GM19455 (cell line): ENCODE measurements around the gene PKD2L1.
"Not testable (repeated sequence)": the region's sequence is repeated elsewhere in the genome, so short reads cannot be mapped to it uniquely, and the experiment has no call there.

Source experiments
- ATAC-seq: cut with Tn5 transposase; IDR thresholded peaks from one replicate; pipeline ENCODE4 v1.9.1; 2021; ENCODE audit not compliant: unreplicated experiment

The PKD2L1 gene

GRCh38 chr10:100330079-100330478 is at the start of gene PKD2L1:
Gene PKD2L1, minus strand, starts transcription at chr10:100330228. Its CDS starts 125 bp downstream, at chr10:100330103.
- ATAC-seq: no peak

DNA sequence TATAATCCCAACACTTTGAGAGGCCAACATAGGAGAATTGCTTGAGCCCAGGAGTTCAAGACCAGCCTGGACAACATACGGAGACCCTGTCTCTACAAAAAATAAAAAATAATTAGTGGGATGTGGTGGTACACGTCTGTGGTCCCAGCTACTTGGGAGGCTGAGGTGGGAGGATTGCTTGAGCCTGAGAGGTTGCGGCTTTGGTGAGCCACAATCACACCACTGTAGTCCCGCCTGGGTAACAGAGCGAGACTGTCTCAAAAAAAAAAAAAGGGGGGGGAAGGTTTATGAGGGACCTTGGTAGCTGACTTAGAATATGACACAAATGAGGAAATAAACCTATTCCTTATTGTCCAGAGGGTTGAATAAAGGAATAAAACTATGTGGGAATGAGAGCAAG is 47.8 kb upstream of the PKD2L1 start:
- ATAC-seq: no peak

GRCh38 chr10:100376656-100377055 is 46.6 kb upstream of the PKD2L1 start:
- ATAC-seq: not testable (repeated sequence)

- ATAC-seq: not testable (repeated sequence)
Measured at GRCh38 chr10:100374677-100375353, 44.8 kb upstream of the PKD2L1 start.

DNA sequence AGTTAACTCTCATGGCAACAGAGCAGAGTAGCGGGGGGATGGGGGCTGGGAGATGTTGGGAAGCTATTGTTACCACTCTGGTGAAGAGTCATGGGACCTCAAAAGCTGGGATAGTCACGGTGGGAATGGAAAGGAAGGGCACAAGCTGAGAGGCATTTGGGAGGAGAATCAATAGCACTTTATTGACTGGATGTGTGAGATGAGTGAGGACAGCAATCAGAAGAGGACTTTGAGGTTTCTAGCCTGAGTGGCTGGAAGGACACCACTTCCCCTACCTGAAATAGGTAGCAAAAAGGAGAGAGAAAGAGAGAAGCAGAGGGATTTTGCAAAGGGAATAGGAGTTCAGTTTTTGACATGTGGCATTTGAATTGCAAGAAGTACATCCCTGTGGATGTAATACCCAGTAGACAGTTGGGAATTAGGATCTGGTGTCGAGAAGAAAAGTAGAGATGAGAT is 44.2 kb upstream of the PKD2L1 start:
- ATAC-seq: no peak

DNA sequence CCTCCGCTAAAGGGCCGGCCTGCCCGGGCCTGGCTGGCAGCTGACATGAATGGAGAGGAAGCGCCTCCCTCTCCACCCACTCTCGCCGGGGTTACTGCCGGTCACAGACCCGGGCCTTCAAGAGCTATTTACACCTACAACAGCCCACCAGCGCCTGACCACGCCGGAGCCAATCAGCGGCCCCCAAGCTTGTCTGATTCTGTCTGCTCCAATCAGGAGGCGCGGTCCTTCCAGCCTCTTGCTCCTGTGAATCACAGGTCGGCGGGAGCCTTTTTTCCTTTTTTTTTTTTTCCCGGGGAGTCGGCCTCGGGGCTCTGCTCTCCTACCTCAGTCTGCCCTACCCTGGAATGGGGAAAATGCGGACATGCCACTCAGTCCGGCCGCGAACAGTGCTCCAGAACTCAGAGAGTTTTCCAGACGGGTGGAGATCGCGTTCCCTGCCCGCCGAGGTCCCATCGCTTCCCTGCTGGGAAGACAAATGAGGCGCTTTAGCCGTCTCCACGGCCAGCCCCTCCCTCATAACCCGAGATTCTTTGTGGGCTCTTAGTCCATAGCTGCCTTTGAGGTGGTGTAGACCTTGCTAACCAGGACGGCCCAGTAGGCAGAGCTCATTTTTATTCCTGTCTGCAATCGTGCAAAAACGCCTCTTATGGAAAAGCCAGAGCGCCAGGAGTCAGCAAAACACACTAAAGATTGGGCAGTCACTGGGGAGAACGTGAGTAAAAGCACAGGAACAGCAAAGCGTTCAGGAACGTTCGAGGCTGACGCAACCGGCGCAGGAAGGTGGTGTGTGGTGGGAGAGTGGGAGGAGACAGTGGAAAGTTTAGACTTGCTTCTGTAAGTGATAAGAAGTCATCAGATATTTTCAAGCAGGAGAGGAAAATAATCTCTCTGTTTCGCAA is 43.5 kb upstream of the PKD2L1 start:
- peak; percentile 95 for ATAC-seq

- ATAC-seq: no peak
Measured at GRCh38 chr10:100372415-100373297, 42.6 kb upstream of the PKD2L1 start.

GRCh38 chr10:100371482-100372027 is 41.5 kb upstream of the PKD2L1 start:
- ATAC-seq: no peak

GRCh38 chr10:100370714-100371481 is 40.9 kb upstream of the PKD2L1 start:
- ATAC-seq: no peak

DNA sequence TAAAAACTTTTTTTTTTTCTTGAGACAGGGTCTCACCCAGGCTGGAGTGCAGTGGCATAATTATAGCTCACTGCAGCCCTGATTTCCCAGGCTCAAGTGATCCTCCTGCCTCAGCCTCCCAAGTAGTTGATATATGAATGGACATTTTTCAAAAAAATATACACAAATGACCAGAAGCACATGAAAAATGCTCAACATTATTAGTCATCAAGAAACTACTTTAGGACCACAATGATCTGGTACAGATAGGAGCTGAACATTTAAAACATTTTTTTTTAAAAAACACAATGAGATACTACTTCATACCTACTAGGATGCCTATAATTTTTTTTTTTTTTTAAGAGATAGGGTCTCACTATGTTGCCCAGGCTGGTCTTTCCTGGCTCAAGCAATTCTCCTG is 38.7 kb upstream of the PKD2L1 start:
- no peak for ATAC-seq

DNA sequence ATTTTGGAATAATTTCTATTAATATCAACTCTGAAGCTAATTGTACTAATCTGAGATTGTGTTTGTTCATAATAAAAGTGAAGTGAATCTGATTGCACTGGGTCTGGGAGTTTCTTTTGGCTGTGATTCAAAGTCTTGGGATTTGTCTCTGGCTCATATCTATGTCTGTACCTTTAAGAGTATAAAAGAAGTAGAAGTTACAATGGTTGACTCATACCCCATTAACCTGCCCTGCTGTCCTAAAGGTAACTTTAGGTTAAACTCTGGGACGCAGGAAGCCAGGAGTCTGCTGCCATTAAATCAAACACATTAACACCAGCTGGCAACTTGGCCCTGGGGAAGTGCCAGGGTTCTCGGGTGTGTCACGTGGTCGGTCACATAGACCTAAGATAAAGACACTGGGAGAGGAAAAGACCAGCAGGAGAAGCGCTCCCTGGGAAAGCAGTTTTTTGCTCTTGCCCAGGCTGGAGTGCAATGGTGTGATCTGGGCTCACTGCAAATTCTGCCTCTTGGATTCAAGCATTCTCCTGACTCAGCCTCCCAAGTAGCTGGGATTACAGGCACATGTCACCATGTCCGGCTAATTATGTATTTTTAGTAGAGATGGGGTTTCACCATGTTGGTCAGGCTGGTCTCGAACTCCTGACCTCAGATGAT is 34.8 kb upstream of the PKD2L1 start:
- ATAC-seq: no peak

GRCh38 chr10:100364175-100364574 is 34.1 kb upstream of the PKD2L1 start:
- no peak for ATAC-seq

DNA sequence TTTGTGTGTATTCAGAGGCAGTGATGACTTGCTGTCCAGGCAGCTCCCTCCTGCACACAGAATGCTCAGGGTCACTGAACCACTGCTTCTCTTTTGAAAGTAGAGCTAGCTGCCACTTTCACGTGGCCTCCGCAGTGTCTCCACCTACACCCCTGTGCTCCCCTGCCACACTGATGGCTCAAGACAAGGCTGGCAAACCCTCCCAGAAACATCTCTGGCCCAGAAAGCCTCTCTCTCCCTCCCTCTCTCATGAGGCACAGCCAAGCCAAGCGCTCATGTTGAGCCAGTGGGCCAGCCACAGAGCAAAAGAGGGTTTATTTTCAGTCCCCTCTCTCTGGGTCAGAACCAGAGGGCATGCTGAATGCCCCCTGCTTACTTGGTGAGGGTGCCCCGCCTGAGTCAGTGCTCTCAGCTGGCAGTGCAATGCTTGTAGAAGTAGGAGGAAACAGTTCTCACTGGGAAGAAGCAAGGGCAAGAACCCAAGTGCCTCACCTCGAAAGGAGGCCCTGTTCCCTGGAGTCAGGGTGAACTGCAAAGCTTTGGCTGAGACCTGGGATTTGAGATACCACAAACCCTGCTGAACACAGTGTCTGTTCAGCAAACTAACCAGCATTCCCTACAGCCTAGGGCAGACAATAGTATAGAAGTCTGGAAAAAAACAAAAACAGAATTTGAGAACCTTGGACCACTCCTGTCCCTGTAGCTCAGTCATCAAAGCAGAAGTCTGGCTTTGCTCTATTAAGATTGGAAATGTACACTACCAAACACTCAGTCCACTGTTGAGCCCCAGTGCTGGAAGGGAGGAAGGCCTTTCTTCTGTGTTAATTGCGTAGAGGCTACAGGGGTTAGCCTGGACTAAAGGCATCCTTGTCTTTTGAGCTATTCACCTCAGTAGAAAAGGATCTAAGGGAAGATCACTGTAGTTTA is 32.8 kb upstream of the PKD2L1 start:
- ATAC-seq: no peak

GRCh38 chr10:100360234-100360633 is 30.2 kb upstream of the PKD2L1 start:
- ATAC-seq: no peak

- no peak for ATAC-seq
Measured at GRCh38 chr10:100359529-100360150, 29.6 kb upstream of the PKD2L1 start.

- no peak for ATAC-seq
Measured at GRCh38 chr10:100359030-100359432, 29.0 kb upstream of the PKD2L1 start.

DNA sequence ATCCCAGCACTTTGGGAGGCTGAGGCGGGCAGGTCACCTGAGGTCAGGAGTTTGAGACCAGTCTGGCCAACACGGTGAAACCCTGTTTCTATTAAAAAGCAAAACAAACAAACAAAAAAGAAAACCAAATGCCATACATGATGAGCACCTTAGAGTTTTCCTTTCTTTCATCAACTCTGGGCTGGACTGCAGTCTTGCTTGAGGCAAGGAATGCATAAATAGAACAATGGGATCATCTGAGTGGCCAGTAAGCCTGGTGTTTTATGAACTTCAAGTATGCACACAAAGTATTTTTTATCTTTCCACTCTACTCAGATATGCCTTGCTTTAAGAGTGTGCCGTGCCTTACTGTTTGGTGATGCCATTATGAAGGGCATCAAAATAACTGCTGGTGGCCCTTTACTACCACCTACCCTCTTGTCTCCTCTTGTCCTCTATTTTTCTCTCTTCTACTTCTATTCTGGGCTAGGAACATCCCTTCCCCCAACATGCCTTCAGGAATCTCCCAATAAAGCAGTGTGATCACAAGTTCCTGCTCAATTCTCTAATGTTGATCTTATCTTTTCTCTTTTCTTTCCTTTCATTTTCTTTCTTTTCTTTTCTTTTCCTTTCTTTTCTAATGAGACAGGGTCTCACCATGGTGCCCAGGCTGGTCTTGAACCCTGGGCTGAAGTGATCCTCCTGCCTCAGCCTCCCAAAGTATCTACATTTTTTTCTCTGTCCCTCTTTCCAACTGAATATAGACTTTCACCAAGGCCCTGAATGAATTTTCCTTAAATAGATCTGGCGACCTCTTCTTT is 27.2 kb upstream of the PKD2L1 start:
- no peak for ATAC-seq
